Ascending aorta (tissue), 2 donors: ENCODE data around the gene CASQ2. TPM values are rescaled to one million over a fixed set of nuclear protein-coding genes. Genes with fewer than 3 reads are reported as not detected.

Experiments
- DNase-seq, 2 donors: peaks; one replicate each; pipeline ENCODE4 v3.0.0-alpha.2; 2019; ENCODE audit warnings: low spot score in 2 of 2
- H3K27ac ChIP-seq, 2 donors: fragments of 200-600 bp; sonication (generic); one replicate each; pipeline ENCODE4 v1.5.1; 2016 to 2017; ENCODE audit warnings: mild to moderate bottlenecking in 1 of 2
- H3K27me3 ChIP-seq: fragments of 200-600 bp; sonication (generic); one replicate; pipeline ENCODE4 v1.5.1; 2017
- H3K36me3 ChIP-seq, 2 donors: fragments of 200-600 bp; sonication (generic); one replicate each; pipeline ENCODE4 v1.5.1; 2016
- H3K4me1 ChIP-seq, 2 donors: fragments of 200-600 bp; sonication (generic); one replicate each; pipeline ENCODE4 v1.5.1; 2016 to 2017; ENCODE audit warnings: mild to moderate bottlenecking in 1 of 2
- H3K4me3 ChIP-seq, 2 donors: fragments of 200-600 bp; sonication (generic); one replicate each; pipeline ENCODE4 v1.5.1; 2016 to 2017; ENCODE audit warnings: mild to moderate bottlenecking in 1 of 2
- H3K9me3 ChIP-seq, 2 donors: fragments of 200-600 bp; sonication (generic); one replicate each; pipeline ENCODE4 v1.5.1; 2016
- CTCF ChIP-seq, 3 experiments: fragments of 200-600 bp in 2 of 3; fragments of 450-650 bp in 1 of 3; sonication (generic) in 2 of 3; IDR thresholded peaks; one replicate each; pipeline ENCODE4 v1.5.1; 2016 to 2019; ENCODE audit warnings: antibody characterized with exemption in 3 of 3, mild to moderate bottlenecking in 1 of 3, moderate library complexity in 1 of 3
- intact Hi-C: fragments of 100-400 bp; cut with DNase I; formaldehyde crosslinking; loops from one replicate; pipeline ENCODE4 v1.15.1; 2023
- total RNA-seq: library from RNA; depleted of rRNA; stranded (reverse); fragments of >200 nt; gene quantifications from one replicate; pipeline ENCODE4 v1.1.0, GENCODE V29; 2016

The CASQ2 gene
- total RNA-seq, 1 donor from 2014 or later = 3.8 TPM

GRCh38 chr1:115757326-115757725 lies 11.2 kb downstream of the CASQ2 start:
- no peak overlapping the region for H3K27ac ChIP-seq
- no peak for TF ChIP-seq CTCF (IDR thresholded peaks at IDR 0.05)
- H3K4me3 ChIP-seq = no peak overlapping the region
- DNase-seq = no peak
- H3K4me1 ChIP-seq = peaks cover 0 to 5% of the 10 kb centered on the region in 2 donors
- no peaks in the 10 kb centered on the region for H3K27me3 ChIP-seq
- intact Hi-C loops = no loop called here
- no peaks in the 10 kb centered on the region for H3K9me3 ChIP-seq
- H3K36me3 ChIP-seq = no peaks in the 10 kb centered on the region

- Histone ChIP-seq H3K36me3 (no peaks in the 10 kb centered on the region), H3K4me1 (peaks cover 0 to 5% of the 10 kb centered on the region in 2 donors), H3K27me3 (no peaks in the 10 kb centered on the region), H3K27ac (no peak overlapping the region), H3K4me3 (no peak overlapping the region), H3K9me3 (no peaks in the 10 kb centered on the region)
- DNase-seq = no peak
- intact Hi-C loops = no loop called here
- no peak for TF ChIP-seq CTCF (IDR thresholded peaks at IDR 0.05)
Measured at GRCh38 chr1:115755456-115756370, 12.8 kb downstream of the CASQ2 start.

- Histone ChIP-seq H3K9me3 (no peaks in the 10 kb centered on the region), H3K4me1 (peaks cover 0 to 5% of the 10 kb centered on the region in 2 donors), H3K27ac (peak overlapping the region; percentile 2 to 42), H3K4me3 (no peak overlapping the region), H3K27me3 (no peaks in the 10 kb centered on the region), H3K36me3 (no peaks in the 10 kb centered on the region)
- TF ChIP-seq CTCF (IDR thresholded peaks at IDR 0.05) = no peak
- DNase-seq = no peak
- intact Hi-C loops = no loop called here
Measured at GRCh38 chr1:115753830-115754229, 14.7 kb downstream of the CASQ2 start.

GRCh38 chr1:115753361-115753760 lies 15.2 kb downstream of the CASQ2 start:
- intact Hi-C loops = no loop called here
- TF ChIP-seq CTCF (IDR thresholded peaks at IDR 0.05) = no peak
- H3K27me3 ChIP-seq = no peaks in the 10 kb centered on the region
- no peak overlapping the region for H3K27ac ChIP-seq
- H3K36me3 ChIP-seq = no peaks in the 10 kb centered on the region
- no peaks in the 10 kb centered on the region for H3K9me3 ChIP-seq
- no peak overlapping the region for H3K4me3 ChIP-seq
- no peak for DNase-seq
- H3K4me1 ChIP-seq = peaks cover 0 to 5% of the 10 kb centered on the region in 2 donors

GRCh38 chr1:115748401-115749150 lies 19.9 kb downstream of the CASQ2 start:
- Histone ChIP-seq H3K27me3 (no peaks in the 10 kb centered on the region), H3K9me3 (no peaks in the 10 kb centered on the region), H3K27ac (no peak overlapping the region), H3K36me3 (no peaks in the 10 kb centered on the region), H3K4me3 (no peak overlapping the region), H3K4me1 (no peaks in the 10 kb centered on the region)
- no peak for DNase-seq
- intact Hi-C loops = no loop called here
- TF ChIP-seq CTCF (IDR thresholded peaks at IDR 0.05) = no peak
